SU-DHL-6 (cell line): Measurements from ENCODE around the gene OMD.

Experiments used
- H2AFZ ChIP-seq: fragments of 200-600 bp; sonication (generic); 2 replicates; pipeline ENCODE4 v1.6.1; 2014; ENCODE audit warnings: low read depth, mild to moderate bottlenecking, moderate library complexity, mixed read lengths, antibody characterized with exemption, low read length; ENCODE audit not compliant: severe bottlenecking
- H3F3A ChIP-seq: fragments of 200-600 bp; shearing (Covaris generic); 2 replicates; pipeline ENCODE4 v1.6.0; 2016; ENCODE audit warnings: antibody characterized with exemption, mild to moderate bottlenecking; ENCODE audit not compliant: insufficient read depth
- H3K27ac ChIP-seq: fragments of 200-600 bp; sonication (generic); 2 replicates; pipeline ENCODE4 v1.5.1; 2016; ENCODE audit warnings: low read depth, mild to moderate bottlenecking, low read length, moderate library complexity, mixed read lengths
- H3K27me3 ChIP-seq: fragments of 200-600 bp; sonication (generic), shearing (Covaris generic); 2 replicates; pipeline ENCODE4 v1.6.0; 2014; ENCODE audit warnings: mild to moderate bottlenecking, low read length
- H3K36me3 ChIP-seq: fragments of 200-600 bp; sonication (generic); 2 replicates; pipeline ENCODE4 v1.6.1; 2014; ENCODE audit warnings: mild to moderate bottlenecking, low read length, mixed read lengths
- H3K4me2 ChIP-seq: fragments of 300-600, 200-600 bp; shearing (Covaris generic), sonication (generic); 2 replicates; pipeline ENCODE4 v1.6.0; 2014; ENCODE audit warnings: low read length, low read depth, mild to moderate bottlenecking; ENCODE audit not compliant: poor library complexity, severe bottlenecking
- H3K4me3 ChIP-seq: fragments of 200-600 bp; sonication (generic); 2 replicates; pipeline ENCODE4 v1.5.1; 2014; ENCODE audit warnings: antibody characterized with exemption, low read length, mild to moderate bottlenecking, mixed read lengths; ENCODE audit not compliant: insufficient read depth, poor library complexity, severe bottlenecking
- H3K79me2 ChIP-seq: fragments of 200-600 bp; sonication (generic); 2 replicates; pipeline ENCODE4 v1.6.1; 2014; ENCODE audit warnings: mild to moderate bottlenecking, low read length, moderate library complexity; ENCODE audit not compliant: insufficient read depth
- H3K9ac ChIP-seq: fragments of 200-600 bp; sonication (generic); 2 replicates; pipeline ENCODE4 v1.7.0; 2014; ENCODE audit warnings: mild to moderate bottlenecking, low read length
- H3K9me2 ChIP-seq: fragments of 200-600 bp; sonication (generic); replicated peaks from 2 replicates; pipeline ENCODE4 v1.6.1; 2014; ENCODE audit warnings: low read length; ENCODE audit not compliant: insufficient read depth
- H3K9me3 ChIP-seq: fragments of 200-600 bp; sonication (generic); 2 replicates; pipeline ENCODE4 v1.6.1; 2014; ENCODE audit warnings: low read length, mixed read lengths; ENCODE audit not compliant: insufficient read depth
- H4K20me1 ChIP-seq: fragments of 200-600 bp; sonication (generic); 2 replicates; pipeline ENCODE4 v1.6.1; 2014; ENCODE audit warnings: low read depth, mild to moderate bottlenecking, antibody characterized with exemption, low read length, moderate library complexity, mixed read lengths
- CTCF ChIP-seq: fragments of 200-600 bp; sonication (generic); IDR thresholded peaks from one replicate; pipeline ENCODE4 v1.5.1; 2017; ENCODE audit warnings: antibody characterized with exemption, mild to moderate bottlenecking, low read length, moderate library complexity; ENCODE audit not compliant: insufficient read depth, poor library complexity, severe bottlenecking
- EZH2phosphoT487 ChIP-seq: fragments of 200-600 bp; sonication (generic), shearing (Covaris generic); conservative IDR thresholded peaks from 2 replicates; pipeline ENCODE4 v1.6.1; 2018; ENCODE audit warnings: mild to moderate bottlenecking, antibody characterized with exemption, low read length, moderate library complexity, mixed read lengths

Gene OMD

GRCh38 chr9:92385001-92385400, 39.3 kb downstream of the OMD start:
- H3K9me3 ChIP-seq: no peaks in the 10 kb centered on the region
- no peaks in the 10 kb centered on the region; the same call in 1 of the 2 replicates for H3F3A ChIP-seq
- no peaks in the 10 kb centered on the region for H3K79me2 ChIP-seq
- no peak overlapping the region for H2AFZ ChIP-seq
- H3K36me3 ChIP-seq: peaks cover 4% of the 10 kb centered on the region; the same call in 1 of the 2 replicates
- H3K27ac ChIP-seq: no peak overlapping the region
- no peak for TF ChIP-seq EZH2phosphoT487
- no peak for TF ChIP-seq CTCF
- H3K9me2 ChIP-seq: no peaks in the 10 kb centered on the region
- H3K27me3 ChIP-seq: no peaks in the 10 kb centered on the region
- H3K9ac ChIP-seq: no peak overlapping the region
- peaks cover 3% of the 10 kb centered on the region; the same call in 1 of the 2 replicates for H4K20me1 ChIP-seq
- H3K4me2 ChIP-seq: no peak overlapping the region
- H3K4me3 ChIP-seq: no peak overlapping the region

- Histone ChIP-seq H3F3A (no peaks in the 10 kb centered on the region; the same call in 1 of the 2 replicates), H3K36me3 (peaks cover 4% of the 10 kb centered on the region; the same call in 1 of the 2 replicates), H3K27ac (no peak overlapping the region), H3K4me2 (no peak overlapping the region), H3K4me3 (no peak overlapping the region), H3K9me2 (no peaks in the 10 kb centered on the region), H3K79me2 (no peaks in the 10 kb centered on the region), H3K9ac (no peak overlapping the region), H3K27me3 (no peaks in the 10 kb centered on the region), H4K20me1 (peaks cover 3% of the 10 kb centered on the region; the same call in 1 of the 2 replicates), H2AFZ (no peak overlapping the region), H3K9me3 (no peaks in the 10 kb centered on the region)
- TF ChIP-seq CTCF: no peak
- no peak for TF ChIP-seq EZH2phosphoT487
These were observed 39.9 kb downstream of the OMD start for GRCh38 chr9:92384375-92384774.

- TF ChIP-seq EZH2phosphoT487: no peak
- no peak for TF ChIP-seq CTCF
- Histone ChIP-seq H3K9me2 (no peaks in the 10 kb centered on the region), H3K9me3 (no peaks in the 10 kb centered on the region), H3K4me3 (no peak overlapping the region), H3K9ac (no peak overlapping the region), H3K27me3 (no peaks in the 10 kb centered on the region), H4K20me1 (peaks cover 3% of the 10 kb centered on the region; the same call in 1 of the 2 replicates), H3K79me2 (no peaks in the 10 kb centered on the region), H2AFZ (no peak overlapping the region), H3K27ac (no peak overlapping the region), H3K4me2 (no peak overlapping the region), H3F3A (no peaks in the 10 kb centered on the region), H3K36me3 (peaks cover 4% of the 10 kb centered on the region; the same call in 1 of the 2 replicates)
These were observed 42.5 kb downstream of the OMD start for GRCh38 chr9:92381775-92382174.
